GM19240 (cell line): ENCODE data around the gene B3GALNT2.

ENCODE experiments used
- DNase-seq: peaks from one replicate; pipeline ENCODE4 v3.0.0; 2011; ENCODE audit warnings: low spot score; ENCODE audit not compliant: insufficient read length

The B3GALNT2 gene

GRCh38 chr1:235455823-235456222 is 48.4 kb downstream of the B3GALNT2 start:
- DNase-seq: no peak

- no peak for DNase-seq
Measured at GRCh38 chr1:235455097-235455496, 49.2 kb downstream of the B3GALNT2 start.

- DNase-seq: no peak
Measured at GRCh38 chr1:235454021-235454420, 50.2 kb downstream of the B3GALNT2 start.

- no peak for DNase-seq
Measured at GRCh38 chr1:235450886-235451483, 53.3 kb downstream of the B3GALNT2 start.

- no peak for DNase-seq
Measured at GRCh38 chr1:235450433-235450832, 53.8 kb downstream of the B3GALNT2 start.

- DNase-seq: no peak
Measured at GRCh38 chr1:235448616-235449015, 55.6 kb downstream of the B3GALNT2 start.

- DNase-seq: no peak
Measured at GRCh38 chr1:235442788-235443429, 61.3 kb downstream of the B3GALNT2 start.

- no peak for DNase-seq
Measured at GRCh38 chr1:235441159-235441685, 63.0 kb downstream of the B3GALNT2 start.

- no peak for DNase-seq
Measured at GRCh38 chr1:235434001-235434400, 70.3 kb downstream of the B3GALNT2 start.

- DNase-seq: no peak
Measured at GRCh38 chr1:235430991-235431390, 73.3 kb downstream of the B3GALNT2 start.

- no peak for DNase-seq
Measured at GRCh38 chr1:235429143-235429542, 75.1 kb downstream of the B3GALNT2 start.

- DNase-seq: no peak
Measured at GRCh38 chr1:235427447-235427846, 76.8 kb downstream of the B3GALNT2 start.

GRCh38 chr1:235426680-235427079 is 77.6 kb downstream of the B3GALNT2 start:
- no peak for DNase-seq

GRCh38 chr1:235426143-235426542 is 78.1 kb downstream of the B3GALNT2 start:
- DNase-seq: no peak

GRCh38 chr1:235425357-235425756 is 78.9 kb downstream of the B3GALNT2 start:
- no peak for DNase-seq

GRCh38 chr1:235424092-235424491 is 80.2 kb downstream of the B3GALNT2 start:
- no peak for DNase-seq

GRCh38 chr1:235423214-235423652 is 81.0 kb downstream of the B3GALNT2 start:
- DNase-seq: no peak

- no peak for DNase-seq
Measured at GRCh38 chr1:235421751-235422150, 82.5 kb downstream of the B3GALNT2 start.

- peak; percentile 49 for DNase-seq
Measured at GRCh38 chr1:235417086-235417697, 87.1 kb downstream of the B3GALNT2 start.

- no peak for DNase-seq
Measured at GRCh38 chr1:235416662-235417049, 87.6 kb downstream of the B3GALNT2 start.

GRCh38 chr1:235415008-235415904 is 89.0 kb downstream of the B3GALNT2 start:
- peak; percentile 59 for DNase-seq
